Activated CD4-positive, alpha-beta T cell treated with anti-CD3 and anti-CD28 coated beads, Interleukin-2, Interleukin-6, amounts not matched to agents 100 ng/mL and 50 ng/mL, durations not matched to agents 16 hours and 8 hours (primary cell): ENCODE data around the gene SPACA4.

Source experiments
- DNase-seq: peaks from one replicate; pipeline ENCODE4 v3.0.0-alpha.2; 2020

SPACA4 gene

DNA sequence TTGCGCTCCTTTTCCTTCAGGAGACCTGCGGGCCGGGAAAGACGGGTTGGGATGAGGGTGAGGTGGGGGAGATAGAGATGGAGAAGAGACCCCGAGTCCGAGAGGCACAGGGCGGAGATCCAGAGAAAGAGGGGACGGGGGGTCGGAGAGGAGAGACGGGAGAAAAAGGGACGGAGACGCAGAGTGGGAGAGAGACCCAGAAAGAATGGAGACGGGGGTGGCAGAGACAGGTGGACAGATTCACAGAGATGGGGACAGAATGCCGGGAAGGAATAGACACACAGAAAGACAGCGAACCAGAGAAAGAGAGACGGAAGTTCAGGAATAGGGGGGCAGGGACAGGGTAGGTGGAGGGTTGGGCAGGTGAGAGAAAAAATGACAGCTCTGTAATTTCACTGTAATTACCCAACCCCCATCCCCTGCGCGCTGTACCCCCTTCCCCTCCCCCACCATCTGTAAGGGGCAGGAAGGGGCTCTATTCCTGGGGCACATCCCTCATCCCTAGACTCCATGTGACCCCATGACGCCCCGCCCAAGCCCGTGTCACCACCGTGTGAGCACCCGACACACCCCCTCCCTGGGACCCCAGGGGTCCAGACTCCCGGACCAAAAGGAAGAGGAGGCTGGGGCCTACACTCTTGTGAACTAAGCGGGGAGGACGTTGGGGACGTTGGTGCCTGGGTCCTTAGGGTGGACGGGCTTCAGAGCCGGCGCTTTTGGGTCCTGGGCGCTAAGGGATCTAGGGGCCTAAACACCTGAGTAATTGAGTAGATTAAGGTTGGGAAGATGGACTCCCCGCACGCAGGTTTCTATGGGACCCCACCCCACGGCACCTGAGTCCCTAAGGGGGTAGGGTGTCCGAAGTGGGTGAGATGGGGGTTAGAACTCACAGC, 29.7 kb downstream of the SPACA4 start:
- no peak for DNase-seq

DNA sequence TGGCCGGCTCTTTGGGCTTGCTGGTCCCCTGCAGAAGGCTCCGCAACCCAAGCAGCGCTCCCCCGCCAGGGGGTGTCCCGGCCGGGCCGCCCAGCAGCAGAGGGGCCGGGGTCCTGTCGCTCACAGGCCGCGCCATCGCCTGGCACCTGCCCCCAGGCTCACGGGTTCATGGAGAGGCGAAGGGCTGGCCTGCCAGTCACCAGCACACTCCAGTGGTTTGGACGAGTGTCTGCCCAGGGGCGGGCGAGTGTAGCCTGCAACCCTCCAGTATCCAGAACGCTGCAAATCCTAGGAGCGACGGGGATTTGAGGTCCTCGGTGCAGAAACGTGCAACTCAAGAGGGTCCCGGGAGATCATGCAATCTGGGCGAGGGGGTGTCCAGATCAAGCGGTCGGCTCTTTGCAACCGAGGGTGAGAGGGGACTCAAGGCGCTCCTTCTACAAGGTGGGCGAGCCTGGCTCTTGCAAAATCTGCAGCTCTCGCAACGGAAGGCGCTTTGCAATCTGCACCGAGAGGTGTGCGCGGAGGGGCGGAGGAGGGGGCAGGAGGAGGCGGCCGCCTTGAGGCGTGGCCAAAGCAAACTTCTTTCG, 30.4 kb downstream of the SPACA4 start, which contains the start of gene DBP:
Gene DBP (minus strand): TSS at position 521 of the 590 bp plus-strand sequence. CDS start 385 bp downstream, at position 136.
- DNase-seq: no peak

DNA sequence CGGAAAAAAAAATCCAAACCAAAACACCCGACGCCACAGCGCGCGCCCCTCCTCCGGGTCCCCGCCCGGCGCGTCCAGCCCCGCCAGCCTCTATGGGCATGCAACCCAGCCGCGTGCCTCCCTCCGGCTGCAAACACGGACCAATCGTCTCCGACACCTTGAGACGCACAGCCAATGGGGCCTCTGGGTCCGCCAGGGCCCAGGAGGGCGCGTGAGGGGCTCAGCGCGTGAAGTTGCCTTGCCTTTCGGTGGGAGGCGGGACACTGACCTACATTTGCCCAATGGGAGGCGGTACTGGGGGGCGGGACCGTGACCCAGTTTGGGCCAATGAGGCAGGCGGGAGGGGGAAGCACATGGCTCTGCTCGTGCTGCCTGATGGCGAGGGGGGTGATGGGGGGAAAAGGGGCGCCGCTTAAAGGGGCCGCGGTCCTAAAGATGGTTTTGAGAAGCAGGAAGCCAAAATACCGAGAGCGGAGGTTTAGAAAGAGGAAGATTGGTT, 31.0 kb downstream of the SPACA4 start:
- peak; percentile 98 for DNase-seq

DNA sequence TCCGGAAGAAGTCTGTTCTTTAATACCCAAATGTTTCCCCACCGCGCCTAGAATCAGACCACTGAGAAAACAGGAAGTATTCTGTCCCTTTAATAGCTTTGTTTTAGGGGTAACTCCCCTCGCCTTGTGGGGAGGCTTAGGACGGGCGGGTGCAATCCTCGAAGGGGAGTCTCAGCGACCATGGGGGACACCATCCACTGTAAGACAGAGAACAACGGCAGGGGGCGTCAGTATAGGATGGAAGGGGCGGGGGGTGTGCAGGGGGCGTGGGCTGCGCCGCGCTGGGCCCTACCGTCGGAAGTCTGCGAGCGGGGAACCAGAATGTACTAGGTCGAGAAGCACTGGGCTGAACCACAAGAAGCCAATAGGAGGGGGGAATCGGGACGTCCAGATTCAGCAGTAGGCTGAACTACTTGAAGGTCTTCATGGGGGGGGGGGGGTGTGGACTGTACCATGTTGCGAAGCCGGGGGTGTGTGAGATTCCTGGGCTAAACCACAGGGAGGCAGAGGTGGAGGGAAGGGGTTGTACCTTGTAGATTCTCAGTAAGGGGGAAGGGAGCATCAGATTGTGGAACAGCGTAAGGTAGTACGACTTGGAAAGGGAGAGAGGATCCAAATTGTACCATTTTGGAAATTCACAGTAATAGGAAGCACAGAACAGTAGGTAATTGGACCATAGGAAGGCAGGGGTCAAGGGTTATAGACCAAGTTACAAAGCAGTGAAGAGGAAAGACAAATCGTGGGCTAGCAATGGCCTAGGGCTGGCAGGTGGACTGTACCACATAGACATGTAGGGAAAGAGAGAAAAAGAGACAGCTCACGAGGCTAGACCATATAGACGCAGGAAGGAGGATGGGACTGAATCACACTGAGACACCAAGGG, 31.6 kb downstream of the SPACA4 start:
- peak; percentile 84 for DNase-seq

DNA sequence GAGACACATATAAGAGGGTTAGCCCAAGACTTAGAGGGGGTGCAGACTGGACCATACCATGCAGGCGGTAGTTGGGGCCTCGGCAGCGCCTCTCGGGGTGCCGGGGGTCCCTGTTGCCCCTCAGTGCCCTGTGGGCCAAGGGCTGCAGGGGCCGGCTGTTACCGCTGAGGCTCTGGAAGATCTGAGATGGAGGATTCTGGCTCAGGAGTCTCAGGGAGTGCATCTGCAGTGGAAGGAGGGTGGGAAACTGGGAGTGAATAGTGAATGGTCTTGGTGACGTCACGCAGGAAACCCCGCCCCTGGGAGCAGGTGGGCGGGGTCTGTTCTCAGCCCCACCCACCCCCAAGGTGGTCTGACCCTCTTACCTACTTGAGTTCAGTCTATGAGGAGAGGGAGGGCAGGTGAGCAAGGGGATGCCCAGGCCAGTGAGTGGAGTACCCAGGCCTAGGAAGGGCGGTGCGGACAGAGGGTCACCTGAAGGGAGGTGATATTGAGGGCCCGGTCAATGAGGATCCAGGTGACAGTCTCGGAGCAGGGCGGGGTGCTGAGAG, 32.4 kb downstream of the SPACA4 start:
- no peak for DNase-seq

DNA sequence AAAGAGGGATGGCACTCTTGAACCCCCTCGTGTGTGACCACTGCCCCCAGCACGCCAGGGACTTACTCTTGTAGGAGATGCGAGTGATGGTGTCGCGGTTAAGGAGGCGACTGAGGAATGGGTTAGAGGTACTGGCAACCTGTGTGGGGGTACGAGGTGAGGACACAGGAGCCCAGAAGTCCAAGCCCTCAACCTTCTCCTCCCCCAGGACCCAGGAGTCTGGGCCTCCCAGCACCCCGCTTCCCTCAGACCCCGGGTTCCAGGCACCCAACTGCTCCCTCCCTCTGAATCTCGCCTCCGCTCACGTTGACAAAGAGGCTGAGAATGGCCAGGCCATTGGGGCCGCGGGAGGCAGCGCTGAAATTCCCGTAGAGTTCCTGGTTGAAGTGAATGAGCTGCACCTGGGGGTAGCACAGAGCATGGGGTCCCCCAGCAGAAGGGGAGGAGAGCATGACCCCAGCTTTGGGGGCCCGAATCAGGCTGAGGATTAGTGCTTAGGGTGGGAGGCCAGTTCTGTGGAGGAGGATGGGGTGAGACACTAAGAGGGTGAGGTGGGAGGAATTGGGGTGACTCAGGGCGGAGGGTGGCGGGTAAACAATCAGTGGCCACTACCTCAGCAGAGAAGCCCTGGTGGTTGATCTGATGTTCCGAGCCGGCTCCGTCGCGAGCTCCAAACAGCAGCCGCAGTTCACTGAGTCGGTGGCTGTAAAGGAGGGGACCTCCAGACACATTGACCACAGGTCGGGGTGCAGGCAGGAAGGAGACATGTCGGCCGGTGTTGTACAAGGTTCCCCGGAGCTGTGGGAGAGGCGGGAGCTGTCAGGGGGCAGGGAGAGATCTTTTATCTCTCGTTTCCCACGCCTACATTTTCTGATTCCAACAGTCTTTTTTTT, 33.2 kb downstream of the SPACA4 start:
- DNase-seq: no peak

DNA sequence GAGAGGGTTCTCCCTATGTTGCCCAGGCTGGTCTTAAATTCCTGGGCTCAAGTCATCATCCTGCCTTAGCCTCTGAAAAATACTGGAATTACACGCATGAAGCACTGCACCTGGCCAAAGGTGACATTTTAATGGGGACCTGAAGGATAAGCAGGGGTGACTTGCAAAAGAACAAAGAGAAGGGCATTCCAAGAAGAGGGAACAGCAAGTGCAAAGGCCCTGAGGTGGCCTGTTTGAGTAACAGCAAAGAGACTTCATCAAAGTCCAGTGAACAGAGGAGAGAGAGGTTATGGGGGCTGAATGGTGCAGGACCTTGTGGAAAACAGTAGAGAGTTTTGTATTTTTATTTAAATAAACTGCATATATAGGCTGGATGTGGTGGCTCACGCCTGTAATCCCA, 35.3 kb downstream of the SPACA4 start:
- no peak for DNase-seq

DNA sequence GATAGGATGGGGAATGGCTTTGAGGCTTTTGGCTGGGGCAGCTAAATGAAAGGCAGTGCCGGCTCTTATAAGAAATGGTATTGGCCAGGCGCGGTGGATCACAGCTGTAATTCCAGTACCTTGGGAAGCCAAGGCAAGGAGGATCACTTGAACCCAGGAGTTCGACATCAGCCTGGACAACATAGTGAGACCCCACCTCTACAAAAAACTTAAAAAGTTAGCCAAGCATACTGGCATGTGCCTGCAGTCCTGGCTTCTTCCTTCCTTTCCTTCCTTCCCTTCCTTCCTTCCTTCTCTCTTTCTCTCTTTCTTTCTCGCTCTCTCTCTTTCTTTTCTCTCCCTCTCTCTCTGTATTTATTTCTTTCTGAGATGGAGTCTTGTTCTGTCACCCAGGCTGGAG, 36.3 kb downstream of the SPACA4 start:
- no peak for DNase-seq

GRCh38 chr19:48644355-48644754, 37.8 kb downstream of the SPACA4 start:
- DNase-seq: no peak

DNA sequence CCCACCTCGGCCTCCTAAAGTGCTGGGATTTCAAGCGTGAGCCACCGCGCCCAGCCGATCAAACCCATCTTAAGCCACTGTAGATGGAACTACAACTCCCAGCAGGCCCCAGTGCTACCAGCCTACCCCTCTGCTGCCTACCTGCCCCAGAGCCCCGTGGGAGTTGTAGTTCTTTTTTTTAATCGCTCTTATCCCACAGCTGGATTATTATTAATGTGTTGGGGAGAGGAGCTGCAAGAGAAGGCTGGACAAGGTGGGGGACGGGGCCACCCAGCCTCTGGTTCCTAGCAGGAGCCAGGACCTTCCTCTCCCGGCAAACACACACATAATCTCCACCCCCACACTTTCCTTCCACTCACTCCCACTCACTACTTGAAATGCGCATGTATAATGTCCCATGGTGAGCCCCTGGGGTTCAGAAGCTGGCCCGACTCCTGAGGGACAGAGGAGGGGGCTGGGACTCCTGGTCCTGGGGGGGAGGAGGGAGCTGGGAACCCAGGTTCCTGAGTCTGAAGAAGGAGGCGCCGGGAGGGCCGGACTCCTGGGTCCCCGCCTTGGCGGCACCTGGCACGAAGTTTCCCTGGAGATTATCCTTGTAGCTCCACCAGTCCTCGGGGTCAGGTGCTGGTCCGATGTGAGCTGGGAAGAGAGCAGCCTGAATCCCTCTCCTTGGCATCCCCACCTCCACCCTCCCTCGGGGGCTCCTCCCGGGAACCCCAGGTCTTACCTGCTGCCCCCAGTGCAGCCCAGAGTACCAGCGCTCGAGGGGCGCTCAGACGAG, 38.5 kb downstream of the SPACA4 start:
- DNase-seq: peak; percentile 83

GRCh38 chr19:48645620-48646000, 39.1 kb downstream of the SPACA4 start:
- no peak for DNase-seq

DNA sequence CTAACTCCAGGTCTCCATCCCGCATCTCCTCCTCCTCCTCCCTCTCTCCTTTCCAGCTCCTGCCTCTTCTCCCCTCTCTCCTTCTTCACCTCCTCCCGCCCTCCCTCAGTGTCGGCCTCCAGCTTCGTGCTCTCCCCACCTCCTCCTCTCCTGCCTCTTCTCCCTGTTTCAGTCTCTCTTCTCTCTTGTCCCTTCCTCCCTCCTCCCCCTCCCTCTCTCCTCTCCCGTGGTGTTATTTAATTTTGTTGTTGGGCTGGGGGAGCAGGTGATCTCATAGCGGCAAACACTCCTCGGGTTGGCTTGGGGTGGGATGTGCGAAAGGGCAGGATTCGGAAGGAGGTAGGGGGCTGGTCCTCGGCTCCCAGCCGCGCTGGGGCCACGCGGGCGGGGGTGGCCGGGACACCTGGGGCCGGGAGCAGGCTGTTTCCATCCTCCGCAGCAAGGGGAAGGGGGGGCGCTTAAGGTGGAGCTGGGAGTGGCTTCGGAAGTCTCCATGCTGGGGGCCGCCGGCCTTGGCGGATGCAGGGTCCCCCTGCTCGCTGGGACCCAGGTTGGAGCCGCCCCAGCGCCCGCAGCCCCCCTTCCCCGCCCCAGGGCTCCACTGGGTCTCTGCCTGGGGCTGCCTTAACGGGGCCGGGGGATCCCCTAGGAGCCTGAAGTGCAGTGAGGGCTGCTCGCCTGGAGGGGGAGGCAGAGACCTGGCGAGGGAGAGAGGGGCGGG, 39.6 kb downstream of the SPACA4 start, which contains the start of gene CA11:
Gene CA11 (minus strand): TSS at position 187 of the 721 bp plus-strand sequence. CDS start 555 bp downstream, outside the sequence.
- peak; percentile 95 for DNase-seq

GRCh38 chr19:48646722-48647216, 40.2 kb downstream of the SPACA4 start:
- no peak for DNase-seq

- no peak for DNase-seq
Measured at GRCh38 chr19:48648134-48648533, 41.6 kb downstream of the SPACA4 start.

DNA sequence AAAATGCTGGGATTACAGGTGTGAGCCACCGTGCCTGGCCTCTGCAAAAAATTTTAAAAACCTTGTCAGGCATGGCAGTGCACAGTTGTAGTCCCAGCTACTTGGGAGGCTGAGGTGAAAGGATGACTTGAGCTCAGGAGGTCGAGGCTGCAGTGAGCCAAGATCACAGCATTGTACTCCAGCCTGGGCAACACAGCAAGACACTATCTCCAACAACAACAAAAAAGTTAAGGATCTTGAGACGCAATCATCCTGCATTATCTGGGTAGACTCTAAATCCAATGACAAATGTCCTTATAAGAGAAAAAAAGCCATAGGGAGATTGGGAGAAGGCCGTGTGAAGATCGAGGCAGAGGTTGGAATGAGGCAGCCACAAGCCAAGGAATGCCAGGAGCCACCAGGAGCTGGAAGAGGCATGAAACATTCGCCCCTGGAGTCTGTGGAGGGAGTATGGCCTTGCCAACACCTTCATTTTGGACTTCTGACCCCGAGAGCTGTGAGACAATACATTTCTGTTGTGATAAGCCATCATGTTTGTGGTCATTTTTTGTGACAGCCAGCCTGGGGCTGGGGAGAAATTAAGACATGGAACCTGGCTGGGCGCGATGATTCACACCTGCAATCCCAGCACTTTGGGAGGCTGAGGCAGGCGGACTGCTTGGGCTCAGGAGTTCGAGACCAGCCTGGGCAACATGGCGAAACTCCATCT, 44.6 kb downstream of the SPACA4 start:
- DNase-seq: no peak

- no peak for DNase-seq
Measured at GRCh38 chr19:48651683-48652048, 45.1 kb downstream of the SPACA4 start.

DNA sequence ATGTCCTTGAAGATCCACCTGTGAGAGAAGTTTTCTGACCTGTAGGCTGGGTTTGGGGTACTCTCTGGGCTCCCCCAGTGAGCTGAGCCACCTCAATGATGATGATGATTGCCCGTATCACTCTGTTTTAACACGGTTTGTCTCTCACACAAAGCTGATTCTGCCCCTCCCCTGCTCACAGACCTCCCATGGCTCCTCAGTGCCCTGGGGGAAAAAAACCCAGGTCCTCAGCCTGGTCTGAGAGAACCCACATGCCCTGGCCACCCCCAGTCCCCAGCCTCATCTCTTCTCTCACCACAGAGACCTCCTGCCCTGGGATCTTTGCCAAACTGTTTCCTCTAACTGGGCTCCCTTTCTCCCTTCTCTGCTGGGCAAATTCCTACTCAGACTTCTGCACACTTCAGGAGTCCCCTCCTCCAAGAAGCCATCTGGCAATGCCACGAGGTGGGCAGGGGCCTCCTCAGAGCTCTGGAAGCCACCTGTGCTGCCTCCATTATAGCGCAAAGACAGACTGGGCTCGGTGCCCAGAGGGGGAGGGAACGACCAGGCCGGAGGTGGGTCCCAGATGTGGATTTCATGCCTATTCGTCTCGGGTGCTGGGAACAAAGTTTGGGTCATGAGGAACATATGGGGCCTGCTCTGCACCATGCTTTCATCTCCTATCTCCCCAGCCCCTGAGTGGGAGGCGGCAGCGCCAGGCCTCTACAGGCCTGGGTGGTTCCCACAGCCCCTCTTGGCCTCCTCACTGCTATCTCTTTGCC, 47.9 kb downstream of the SPACA4 start:
- DNase-seq: no peak

- no peak for DNase-seq
Measured at GRCh38 chr19:48656840-48657474, 50.4 kb downstream of the SPACA4 start.
